A549 (cell line): ENCODE results near the gene GBF1. TPM values are rescaled to one million over a fixed set of nuclear protein-coding genes. Genes with fewer than 3 reads are reported as not detected.
"Not testable (repeated sequence)": the region's sequence is repeated elsewhere in the genome, so short reads cannot be mapped to it uniquely, and the experiment has no call there.

ENCODE experiments used
- ATAC-seq, 2 experiments: fragments of 200-7000 bp in 1 of 2; fragments of >200 bp in 1 of 2; cut with Nextera tagmentation in 1 of 2; cut with Tn5 transposase in 1 of 2; 3 replicates each; pipeline versions ENCODE4 v1.8.0 to v1.9.1; 2018 to 2020; ENCODE audit warnings: mild to moderate bottlenecking in 1 of 2, moderate library complexity in 1 of 2
- CTCF ChIA-PET: fragments of 300-600 bp; sonication (Branson Sonifier 250); formaldehyde crosslinking; extraction: SDS; loops from one replicate; lab custom pipeline; 2021; ENCODE audit warnings: antibody characterized with exemption, inconsistent platforms; lab: Yijun Ruan, JAX
- POLR2A ChIA-PET: fragments of 350-600 bp; formaldehyde crosslinking; extraction: SDS; loops from one replicate; lab custom pipeline; 2021; ENCODE audit warnings: antibody characterized with exemption, inconsistent platforms; lab: Yijun Ruan, JAX
- DNase-seq, 2 experiments: peaks; one replicate each; pipeline versions ENCODE4 v3.0.0 to v3.0.0-alpha.2; 2011 to 2016; ENCODE audit warnings: low read depth in 1 of 2, low spot score in 1 of 2
- FAIRE-seq: peaks from 2 replicates; lab custom pipeline; 2011; peaks lifted over from hg19 to GRCh38; lab: Jason Lieb, UNC
- H3K27ac ChIP-seq, 2 experiments: fragments of >200 bp; sonication (Bioruptor Twin); formaldehyde crosslinking; 3 replicates each; pipeline ENCODE4 v1.5.1; 2016 to 2017
- H3K4me1 ChIP-seq: fragments of >200 bp; sonication (Bioruptor Twin); formaldehyde crosslinking; 3 replicates; pipeline ENCODE4 v1.6.1; 2016
- H3K4me2 ChIP-seq: fragments of >200 bp; sonication (Bioruptor Twin); formaldehyde crosslinking; 3 replicates; pipeline ENCODE4 v1.6.1; 2016
- H3K4me3 ChIP-seq: fragments of >200 bp; sonication (Bioruptor Twin); formaldehyde crosslinking; 3 replicates; pipeline ENCODE4 v1.5.1; 2016
- H3K9me3 ChIP-seq: fragments of >200 bp; sonication (Bioruptor Twin); formaldehyde crosslinking; 3 replicates; pipeline ENCODE4 v1.6.1; 2016
- CBX2 ChIP-seq: fragments of 200-600 bp; sonication (generic); IDR thresholded peaks from 2 replicates; pipeline ENCODE4 v1.6.1; 2016; ENCODE audit warnings: low read depth, mild to moderate bottlenecking, borderline replicate concordance
- EHF ChIP-seq: fragments of 250-450 bp; sonication (Bioruptor Pico); IDR thresholded peaks from 2 replicates; pipeline ENCODE4 v1.5.0; 2020; ENCODE audit warnings: mild to moderate bottlenecking
- EP300 ChIP-seq, 2 experiments: fragments of >200 bp; sonication (Bioruptor Twin); formaldehyde crosslinking; IDR thresholded peaks; 2 replicates in 1 of 2; 3 replicates in 1 of 2; pipeline ENCODE4 v1.6.1; 2016 to 2017
- ESRRA ChIP-seq: fragments of 150-350 bp; IDR thresholded peaks from 2 replicates; pipeline ENCODE4 v1.6.1; 2014; ENCODE audit warnings: mild to moderate bottlenecking, low read length, borderline replicate concordance
- FOSB ChIP-seq: fragments of 250-450 bp; sonication (Bioruptor Pico); IDR thresholded peaks from 2 replicates; pipeline ENCODE4 v1.5.0; 2020; ENCODE audit warnings: mild to moderate bottlenecking, moderate library complexity
- FOXS1 ChIP-seq: fragments of 250-450 bp; sonication (Bioruptor Pico); IDR thresholded peaks from 2 replicates; pipeline ENCODE4 v1.5.0; 2020; ENCODE audit warnings: mild to moderate bottlenecking, moderate library complexity
- NPAS2 ChIP-seq: fragments of 250-450 bp; sonication (Bioruptor Pico); IDR thresholded peaks from 2 replicates; pipeline ENCODE4 v1.8.0; 2022; ENCODE audit warnings: mild to moderate bottlenecking, moderate library complexity, borderline replicate concordance
- RAD21 ChIP-seq, 2 experiments: fragments of >200 bp in 1 of 2; sonication (Bioruptor Twin) in 1 of 2; formaldehyde crosslinking in 1 of 2; IDR thresholded peaks in 1 of 2; conservative IDR thresholded peaks in 1 of 2; 2 replicates in 1 of 2; 3 replicates in 1 of 2; pipeline ENCODE4 v1.6.1; 2012 to 2018; ENCODE audit warnings: inconsistent platforms in 1 of 2
- RCOR1 ChIP-seq: fragments of 150-350 bp; IDR thresholded peaks from 2 replicates; pipeline ENCODE4 v1.6.1; 2014; ENCODE audit warnings: antibody characterized with exemption, low read length, low read depth
- RNF2 ChIP-seq: fragments of 200-600 bp; sonication (generic); IDR thresholded peaks from 2 replicates; pipeline ENCODE4 v1.6.1; 2016; ENCODE audit warnings: low read depth, mild to moderate bottlenecking, antibody characterized with exemption, moderate library complexity, borderline replicate concordance
- SMC3 ChIP-seq: fragments of >200 bp; sonication (Bioruptor Twin); formaldehyde crosslinking; IDR thresholded peaks from 3 replicates; pipeline ENCODE4 v1.6.1; 2018; ENCODE audit warnings: inconsistent platforms
- SREBF2 ChIP-seq: fragments of 450-650 bp; IDR thresholded peaks from 2 replicates; pipeline ENCODE4 v1.6.1; 2014; ENCODE audit warnings: mild to moderate bottlenecking, moderate library complexity
- ZC3H11A ChIP-seq: fragments of 450-650 bp; IDR thresholded peaks from 2 replicates; pipeline ENCODE4 v1.6.1; 2014; ENCODE audit warnings: antibody characterized with exemption, mild to moderate bottlenecking
- ZSCAN20 ChIP-seq: fragments of 250-450 bp; sonication (Bioruptor Pico); IDR thresholded peaks from 2 replicates; pipeline ENCODE4 v1.8.0; 2022; ENCODE audit warnings: mild to moderate bottlenecking, moderate library complexity
- WGBS: methylation state at CpG from one replicate; pipeline ENCODE4 v1.1.6; 2017; ENCODE audit errors: missing lambda C conversion rate; 5-methylcytosine and 5-hydroxymethylcytosine counted together
- polyA plus RNA-seq, 4 experiments: library from polyadenylated mRNA; depleted of rRNA in 3 of 4; stranded (reverse); fragments of >200 nt; fragmentation: RNase III in 1 of 4; extraction: RNeasy Plus Mini Kit Qiagen cat#74134 plus additional on column Dnase treatment in 1 of 4; gene quantifications; 2 replicates in 3 of 4; 3 replicates in 1 of 4; pipeline ENCODE4 v1.2.3, GENCODE V29; 2011 to 2017
- TF ChIP-seq, protein P1 (sequence below): fragments of 250-450 bp; sonication (Bioruptor Pico); IDR thresholded peaks from 2 replicates; pipeline ENCODE4 v1.5.0; 2021; ENCODE audit warnings: mild to moderate bottlenecking, moderate library complexity, borderline replicate concordance
- TF ChIP-seq, protein P2 (sequence below): fragments of >200 bp; sonication (Bioruptor Twin); formaldehyde crosslinking; IDR thresholded peaks from 2 replicates; pipeline ENCODE4 v1.6.1; 2016
- TF ChIP-seq, protein P3 (sequence below): fragments of >200 bp; sonication (Bioruptor Twin); formaldehyde crosslinking; IDR thresholded peaks from 3 replicates; pipeline ENCODE4 v1.6.1; 2016
- TF ChIP-seq, protein P4 (sequence below): IDR thresholded peaks from 2 replicates; pipeline ENCODE4 v1.6.1; 2012
- TF ChIP-seq, protein P5 (sequence below): fragments of >200 bp; sonication (Bioruptor Twin); formaldehyde crosslinking; IDR thresholded peaks from 3 replicates; pipeline ENCODE4 v1.5.1; 2016

The GBF1 gene
- polyA plus RNA-seq, 2 of the 4 experiments (the other 2 are of a cell fraction): 20.4 to 21.3 TPM

DNA sequence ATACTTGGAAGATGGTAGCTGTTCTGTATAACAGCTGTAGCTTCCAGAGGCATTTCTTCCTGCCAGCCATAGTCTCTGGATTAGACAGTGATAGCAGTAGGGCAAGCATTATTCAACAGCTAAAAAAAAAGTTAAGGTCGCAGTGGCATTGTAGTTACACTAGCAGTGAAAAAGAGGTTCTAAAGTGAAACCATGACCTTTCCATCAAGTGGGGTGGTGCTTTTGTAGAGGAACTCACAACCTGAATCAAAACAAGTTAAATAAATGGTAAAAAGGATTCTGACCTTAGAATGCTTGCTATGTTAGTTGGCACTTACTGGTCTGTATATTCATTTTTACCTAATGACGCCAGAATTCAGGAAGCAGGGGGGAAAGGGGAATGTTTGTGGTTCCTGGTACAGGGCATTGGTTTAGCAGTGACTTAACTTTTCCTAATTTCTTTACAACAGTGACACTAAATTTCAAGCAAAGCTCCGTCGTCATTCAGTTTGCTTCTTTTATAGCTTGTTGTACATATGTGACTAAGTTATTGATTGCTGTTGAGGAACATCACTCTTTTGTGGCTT is 55.0 kb downstream of the GBF1 start:
- FAIRE-seq: no peak
- TF ChIP-seq SREBF2: no peak
- TF ChIP-seq, protein P1, sequence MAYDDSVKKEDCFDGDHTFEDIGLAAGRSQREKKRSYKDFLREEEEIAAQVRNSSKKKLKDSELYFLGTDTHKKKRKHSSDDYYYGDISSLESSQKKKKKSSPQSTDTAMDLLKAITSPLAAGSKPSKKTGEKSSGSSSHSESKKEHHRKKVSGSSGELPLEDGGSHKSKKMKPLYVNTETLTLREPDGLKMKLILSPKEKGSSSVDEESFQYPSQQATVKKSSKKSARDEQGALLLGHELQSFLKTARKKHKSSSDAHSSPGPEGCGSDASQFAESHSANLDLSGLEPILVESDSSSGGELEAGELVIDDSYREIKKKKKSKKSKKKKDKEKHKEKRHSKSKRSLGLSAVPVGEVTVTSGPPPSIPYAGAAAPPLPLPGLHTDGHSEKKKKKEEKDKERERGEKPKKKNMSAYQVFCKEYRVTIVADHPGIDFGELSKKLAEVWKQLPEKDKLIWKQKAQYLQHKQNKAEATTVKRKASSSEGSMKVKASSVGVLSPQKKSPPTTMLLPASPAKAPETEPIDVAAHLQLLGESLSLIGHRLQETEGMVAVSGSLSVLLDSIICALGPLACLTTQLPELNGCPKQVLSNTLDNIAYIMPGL (CRISPR knock-in tag): no peak
- TF ChIP-seq ESRRA: no peak
- no peak for TF ChIP-seq FOSB (CRISPR knock-in tag)
- TF ChIP-seq EP300 (IDR thresholded peaks at IDR 0.05): no peak
- TF ChIP-seq RNF2: no peak
- TF ChIP-seq EHF: no peak
- TF ChIP-seq ZC3H11A: no peak
- TF ChIP-seq CBX2: no peak
- TF ChIP-seq, protein P2, sequence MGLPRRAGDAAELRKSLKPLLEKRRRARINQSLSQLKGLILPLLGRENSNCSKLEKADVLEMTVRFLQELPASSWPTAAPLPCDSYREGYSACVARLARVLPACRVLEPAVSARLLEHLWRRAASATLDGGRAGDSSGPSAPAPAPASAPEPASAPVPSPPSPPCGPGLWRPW: no peak
- TF ChIP-seq RCOR1: no peak
- TF ChIP-seq FOXS1: no peak
- no peak for TF ChIP-seq NPAS2 (CRISPR knock-in tag)
- no peak for TF ChIP-seq RAD21 (conservative IDR thresholded peaks at IDR 0.05 in 1 of 2, IDR thresholded peaks at IDR 0.05 in 1 of 2)
- TF ChIP-seq, protein P3, sequence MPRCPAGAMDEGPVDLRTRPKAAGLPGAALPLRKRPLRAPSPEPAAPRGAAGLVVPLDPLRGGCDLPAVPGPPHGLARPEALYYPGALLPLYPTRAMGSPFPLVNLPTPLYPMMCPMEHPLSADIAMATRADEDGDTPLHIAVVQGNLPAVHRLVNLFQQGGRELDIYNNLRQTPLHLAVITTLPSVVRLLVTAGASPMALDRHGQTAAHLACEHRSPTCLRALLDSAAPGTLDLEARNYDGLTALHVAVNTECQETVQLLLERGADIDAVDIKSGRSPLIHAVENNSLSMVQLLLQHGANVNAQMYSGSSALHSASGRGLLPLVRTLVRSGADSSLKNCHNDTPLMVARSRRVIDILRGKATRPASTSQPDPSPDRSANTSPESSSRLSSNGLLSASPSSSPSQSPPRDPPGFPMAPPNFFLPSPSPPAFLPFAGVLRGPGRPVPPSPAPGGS: no peak
- TF ChIP-seq ZSCAN20 (CRISPR knock-in tag): no peak
- TF ChIP-seq, protein P4, sequence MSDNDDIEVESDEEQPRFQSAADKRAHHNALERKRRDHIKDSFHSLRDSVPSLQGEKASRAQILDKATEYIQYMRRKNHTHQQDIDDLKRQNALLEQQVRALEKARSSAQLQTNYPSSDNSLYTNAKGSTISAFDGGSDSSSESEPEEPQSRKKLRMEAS: no peak
- no peak for TF ChIP-seq SMC3
- TF ChIP-seq, protein P5, sequence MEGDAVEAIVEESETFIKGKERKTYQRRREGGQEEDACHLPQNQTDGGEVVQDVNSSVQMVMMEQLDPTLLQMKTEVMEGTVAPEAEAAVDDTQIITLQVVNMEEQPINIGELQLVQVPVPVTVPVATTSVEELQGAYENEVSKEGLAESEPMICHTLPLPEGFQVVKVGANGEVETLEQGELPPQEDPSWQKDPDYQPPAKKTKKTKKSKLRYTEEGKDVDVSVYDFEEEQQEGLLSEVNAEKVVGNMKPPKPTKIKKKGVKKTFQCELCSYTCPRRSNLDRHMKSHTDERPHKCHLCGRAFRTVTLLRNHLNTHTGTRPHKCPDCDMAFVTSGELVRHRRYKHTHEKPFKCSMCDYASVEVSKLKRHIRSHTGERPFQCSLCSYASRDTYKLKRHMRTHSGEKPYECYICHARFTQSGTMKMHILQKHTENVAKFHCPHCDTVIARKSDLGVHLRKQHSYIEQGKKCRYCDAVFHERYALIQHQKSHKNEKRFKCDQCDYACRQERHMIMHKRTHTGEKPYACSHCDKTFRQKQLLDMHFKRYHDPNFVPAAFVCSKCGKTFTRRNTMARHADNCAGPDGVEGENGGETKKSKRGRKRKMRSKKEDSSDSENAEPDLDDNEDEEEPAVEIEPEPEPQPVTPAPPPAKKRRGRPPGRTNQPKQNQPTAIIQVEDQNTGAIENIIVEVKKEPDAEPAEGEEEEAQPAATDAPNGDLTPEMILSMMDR: no peak
- TF ChIP-seq, all 56 proteins: peak for 0
- Histone ChIP-seq H3K4me1 (peaks cover 13% of the 10 kb centered on the region), H3K27ac (peak overlapping the region; percentile 13 to 38; a peak in 3 of 6 replicates), H3K9me3 (no peaks in the 10 kb centered on the region), H3K4me3 (no peak overlapping the region), H3K4me2 (peak overlapping the region; percentile 35)
- DNase-seq (no peak), ATAC-seq (peak; percentile 8 to 36; a peak in 4 of 6 replicates)
- WGBS: 68% methylated on average over 4 of the region's 4 CpGs
- CTCF ChIA-PET: interaction anchor here (1.2 kb wide), 1 partner anchor 71 kb away, joined by 4 read pairs; no protein-coding TSS in a partner anchor
- POLR2A ChIA-PET: no interaction called here

DNA sequence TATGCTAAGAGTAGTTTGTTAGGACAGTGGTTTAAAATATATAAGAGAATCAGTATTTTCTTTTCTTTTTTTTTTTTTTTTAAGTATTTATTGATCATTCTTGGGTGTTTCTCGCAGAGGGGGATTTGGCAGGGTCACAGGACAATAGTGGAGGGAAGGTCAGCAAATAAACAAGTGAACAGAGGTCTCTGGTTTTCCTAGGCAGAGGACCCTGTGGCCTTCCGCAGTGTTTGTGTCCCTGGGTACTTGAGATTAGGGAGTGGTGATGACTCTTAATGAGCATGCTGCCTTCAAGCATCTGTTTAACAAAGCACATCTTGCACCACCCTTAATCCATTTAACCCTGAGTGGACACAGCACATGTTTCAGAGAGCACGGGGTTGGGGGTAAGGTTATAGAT is 55.6 kb downstream of the GBF1 start:
- POLR2A ChIA-PET, FAIRE-seq, ATAC-seq, DNase-seq, H3K9me3 ChIP-seq, H3K4me3 ChIP-seq: not testable (repeated sequence)
- Histone ChIP-seq H3K4me1 (peaks cover 13% of the 10 kb centered on the region), H3K27ac (peak overlapping the region in 1 of 2 experiments; percentile 13; a peak in 1 of 6 replicates), H3K4me2 (peak overlapping the region; percentile 35)
- CTCF ChIA-PET: interaction anchor here (1.2 kb wide), 1 partner anchor 72 kb away, joined by 4 read pairs; no protein-coding TSS in a partner anchor
- 41% methylated on average over 3 of the region's 3 CpGs for WGBS

DNA sequence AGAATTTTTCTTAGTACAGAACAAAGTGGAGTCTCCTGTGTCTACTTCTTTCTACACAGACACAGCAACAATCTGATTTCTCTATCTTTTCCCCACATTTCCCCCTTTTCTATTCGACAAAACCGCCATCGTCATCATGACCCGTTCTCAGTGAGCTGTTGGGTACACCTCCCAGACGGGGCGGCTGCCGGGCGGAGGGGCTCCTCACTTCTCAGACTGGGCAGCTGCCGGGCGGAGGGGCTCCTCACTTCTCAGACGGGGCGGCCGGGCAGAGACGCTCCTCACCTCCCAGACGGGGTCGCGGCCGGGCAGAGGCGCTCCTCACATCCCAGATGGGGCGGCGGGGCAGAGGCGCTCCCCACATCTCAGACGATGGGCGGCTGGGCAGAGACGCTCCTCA is 56.0 kb downstream of the GBF1 start:
- peaks cover 13% of the 10 kb centered on the region for H3K4me1 ChIP-seq
- H3K4me3 ChIP-seq, CTCF ChIA-PET, H3K9me3 ChIP-seq, H3K4me2 ChIP-seq, POLR2A ChIA-PET, ATAC-seq, DNase-seq, FAIRE-seq, H3K27ac ChIP-seq: not testable (repeated sequence)
- 91% methylated on average over 18 of the region's 25 CpGs for WGBS
